ENCODE measurements around the gene VTI1A.

The VTI1A gene

GRCh38 chr10:112701878-112702255 is 254.9 kb downstream of the VTI1A start:
- Histone ChIP-seq H3K4me1 (ENCODE audit: low read depth, poor library complexity, severe bottlenecking) (no peaks in the 10 kb centered on the region), H4K20me1 (ENCODE audit: insufficient read depth) (no peaks in the 10 kb centered on the region), H3K27ac (no peak overlapping the region), H2AFZ (ENCODE audit: low read depth) (no peak overlapping the region), H3K36me3 (ENCODE audit: insufficient read depth) (no peaks in the 10 kb centered on the region), H3K4me2 (no peak overlapping the region), H3K79me2 (ENCODE audit: insufficient read depth, low read depth) (no peaks in the 10 kb centered on the region), H3K4me3 (IDR thresholded peaks at IDR 0.05; ENCODE audit: insufficient read depth, low read depth, low read length) (no peak overlapping the region), H3K9ac (no peak overlapping the region), H3K27me3 (ENCODE audit: insufficient read depth, low read depth) (no peaks in the 10 kb centered on the region)
- no peak for TF ChIP-seq CTCF (conservative IDR thresholded peaks at IDR 0.05; ENCODE audit: low read depth, low read length)

GRCh38 chr10:112706577-112706976 is 259.6 kb downstream of the VTI1A start:
- Histone ChIP-seq H3K4me1 (ENCODE audit: low read depth, poor library complexity, severe bottlenecking) (no peaks in the 10 kb centered on the region), H4K20me1 (ENCODE audit: insufficient read depth) (no peaks in the 10 kb centered on the region), H3K79me2 (ENCODE audit: insufficient read depth, low read depth) (no peaks in the 10 kb centered on the region), H2AFZ (ENCODE audit: low read depth) (no peak overlapping the region), H3K27me3 (ENCODE audit: insufficient read depth, low read depth) (no peaks in the 10 kb centered on the region), H3K36me3 (ENCODE audit: insufficient read depth) (no peaks in the 10 kb centered on the region), H3K4me3 (IDR thresholded peaks at IDR 0.05; ENCODE audit: insufficient read depth, low read depth, low read length) (no peak overlapping the region), H3K4me2 (no peak overlapping the region), H3K27ac (no peak overlapping the region), H3K9ac (no peak overlapping the region)
- no peak for TF ChIP-seq CTCF (conservative IDR thresholded peaks at IDR 0.05; ENCODE audit: low read depth, low read length)

GRCh38 chr10:112708461-112708860 is 261.4 kb downstream of the VTI1A start:
- H3K4me2 ChIP-seq: no peak overlapping the region
- no peak overlapping the region for H3K27ac ChIP-seq
- no peak overlapping the region for H3K9ac ChIP-seq
- no peaks in the 10 kb centered on the region for H3K27me3 ChIP-seq (ENCODE audit: insufficient read depth, low read depth)
- no peak overlapping the region for H2AFZ ChIP-seq (ENCODE audit: low read depth)
- H3K4me3 ChIP-seq (IDR thresholded peaks at IDR 0.05; ENCODE audit: insufficient read depth, low read depth, low read length): no peak overlapping the region
- H4K20me1 ChIP-seq (ENCODE audit: insufficient read depth): no peaks in the 10 kb centered on the region
- TF ChIP-seq CTCF (conservative IDR thresholded peaks at IDR 0.05; ENCODE audit: low read depth, low read length): no peak
- no peaks in the 10 kb centered on the region for H3K36me3 ChIP-seq (ENCODE audit: insufficient read depth)
- no peaks in the 10 kb centered on the region for H3K79me2 ChIP-seq (ENCODE audit: insufficient read depth, low read depth)
- H3K4me1 ChIP-seq (ENCODE audit: low read depth, poor library complexity, severe bottlenecking): no peaks in the 10 kb centered on the region

- H3K4me2 ChIP-seq: no peak overlapping the region
- no peaks in the 10 kb centered on the region for H3K27me3 ChIP-seq (ENCODE audit: insufficient read depth, low read depth)
- no peak overlapping the region for H3K27ac ChIP-seq
- H3K79me2 ChIP-seq (ENCODE audit: insufficient read depth, low read depth): no peaks in the 10 kb centered on the region
- H3K36me3 ChIP-seq (ENCODE audit: insufficient read depth): no peaks in the 10 kb centered on the region
- H2AFZ ChIP-seq (ENCODE audit: low read depth): no peak overlapping the region
- no peak overlapping the region for H3K4me3 ChIP-seq (IDR thresholded peaks at IDR 0.05; ENCODE audit: insufficient read depth, low read depth, low read length)
- no peak overlapping the region for H3K9ac ChIP-seq
- H4K20me1 ChIP-seq (ENCODE audit: insufficient read depth): no peaks in the 10 kb centered on the region
- TF ChIP-seq CTCF (conservative IDR thresholded peaks at IDR 0.05; ENCODE audit: low read depth, low read length): no peak
- no peaks in the 10 kb centered on the region for H3K4me1 ChIP-seq (ENCODE audit: low read depth, poor library complexity, severe bottlenecking)
These were observed 263.5 kb downstream of the VTI1A start for GRCh38 chr10:112710528-112710927.

GRCh38 chr10:112711366-112711765 is 264.4 kb downstream of the VTI1A start:
- H3K4me1 ChIP-seq (ENCODE audit: low read depth, poor library complexity, severe bottlenecking): no peaks in the 10 kb centered on the region
- TF ChIP-seq CTCF (conservative IDR thresholded peaks at IDR 0.05; ENCODE audit: low read depth, low read length): no peak
- H4K20me1 ChIP-seq (ENCODE audit: insufficient read depth): no peaks in the 10 kb centered on the region
- H3K9ac ChIP-seq: no peak overlapping the region
- no peak overlapping the region for H3K4me2 ChIP-seq
- H3K27ac ChIP-seq: no peak overlapping the region
- H3K79me2 ChIP-seq (ENCODE audit: insufficient read depth, low read depth): no peaks in the 10 kb centered on the region
- no peak overlapping the region for H3K4me3 ChIP-seq (IDR thresholded peaks at IDR 0.05; ENCODE audit: insufficient read depth, low read depth, low read length)
- no peaks in the 10 kb centered on the region for H3K27me3 ChIP-seq (ENCODE audit: insufficient read depth, low read depth)
- no peak overlapping the region for H2AFZ ChIP-seq (ENCODE audit: low read depth)
- H3K36me3 ChIP-seq (ENCODE audit: insufficient read depth): no peaks in the 10 kb centered on the region
